Tibial artery (tissue), 4 donors: ENCODE results near the gene MMD2.

Source experiments
- DNase-seq, 2 donors: peaks; one replicate each; pipeline ENCODE4 v3.0.0-alpha.2; 2019
- H3K27ac ChIP-seq, 2 donors: fragments of 200-600 bp; sonication (generic) in 1 of 2; 1 replicate in 1 of 2; 2 replicates in 1 of 2; pipeline ENCODE4 v1.5.1; 2018 to 2019; ENCODE audit warnings: mild to moderate bottlenecking in 1 of 2
- H3K27me3 ChIP-seq, 2 donors: fragments of 200-600 bp; sonication (generic) in 1 of 2; one replicate each; pipeline versions ENCODE4 v1.5.1 to v1.6.0; 2016 to 2019
- H3K36me3 ChIP-seq, 3 donors: fragments of 200-600 bp; sonication (generic) in 2 of 3; one replicate each; pipeline ENCODE4 v1.5.1; 2016 to 2019; ENCODE audit warnings: mild to moderate bottlenecking in 2 of 3
- H3K4me1 ChIP-seq, 4 donors: fragments of 200-600 bp; sonication (generic) in 2 of 4; 1 replicate in 3 of 4; 2 replicates in 1 of 4; pipeline ENCODE4 v1.5.1; 2016 to 2019
- H3K4me3 ChIP-seq, 2 donors: fragments of 200-600 bp; sonication (generic) in 1 of 2; 1 replicate in 1 of 2; 2 replicates in 1 of 2; pipeline ENCODE4 v1.5.1; 2018 to 2019; ENCODE audit warnings: mild to moderate bottlenecking in 2 of 2
- H3K9me3 ChIP-seq, 3 donors: fragments of 200-600 bp; sonication (generic) in 1 of 3; one replicate each; pipeline ENCODE4 v1.5.1; 2016 to 2019
- intact Hi-C: fragments of 100-400 bp; cut with DNase I; formaldehyde crosslinking; loops from one replicate; pipeline ENCODE4 v1.15.0; 2023; ENCODE audit warnings: low total_unique reads
- TF ChIP-seq, protein P1 (sequence below), 2 experiments: fragments of 200-600 bp in 1 of 2; fragments of 450-650 bp in 1 of 2; IDR thresholded peaks; one replicate each; pipeline ENCODE4 v1.5.1; 2017 to 2019; ENCODE audit warnings: antibody characterized with exemption in 2 of 2, mild to moderate bottlenecking in 1 of 2, moderate library complexity in 1 of 2

Gene MMD2

DNA sequence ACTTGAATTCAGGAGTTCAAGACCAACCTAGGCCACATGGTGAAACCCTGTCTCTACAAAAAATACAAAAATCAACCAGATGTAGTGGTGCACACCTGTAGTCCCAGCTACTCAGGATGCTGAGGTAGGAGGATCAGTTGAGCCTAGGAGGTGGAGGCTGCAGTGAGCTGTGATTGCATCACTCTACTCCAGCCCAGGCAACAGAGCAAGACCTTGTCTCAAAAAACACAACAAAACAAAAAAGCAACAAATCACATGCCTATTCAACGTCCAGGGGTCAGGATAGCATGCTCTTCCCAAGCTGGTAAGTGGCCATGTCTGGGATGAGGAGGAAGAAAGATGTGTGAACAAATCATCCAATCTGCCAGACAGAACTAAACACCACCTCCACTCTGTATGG lies 69.3 kb downstream of the MMD2 start:
- no peaks in the 10 kb centered on the region for H3K4me1 ChIP-seq
- H3K36me3 ChIP-seq: no peaks in the 10 kb centered on the region
- H3K27me3 ChIP-seq: peaks cover 0 to 2% of the 10 kb centered on the region in 2 donors
- TF ChIP-seq, protein P1, sequence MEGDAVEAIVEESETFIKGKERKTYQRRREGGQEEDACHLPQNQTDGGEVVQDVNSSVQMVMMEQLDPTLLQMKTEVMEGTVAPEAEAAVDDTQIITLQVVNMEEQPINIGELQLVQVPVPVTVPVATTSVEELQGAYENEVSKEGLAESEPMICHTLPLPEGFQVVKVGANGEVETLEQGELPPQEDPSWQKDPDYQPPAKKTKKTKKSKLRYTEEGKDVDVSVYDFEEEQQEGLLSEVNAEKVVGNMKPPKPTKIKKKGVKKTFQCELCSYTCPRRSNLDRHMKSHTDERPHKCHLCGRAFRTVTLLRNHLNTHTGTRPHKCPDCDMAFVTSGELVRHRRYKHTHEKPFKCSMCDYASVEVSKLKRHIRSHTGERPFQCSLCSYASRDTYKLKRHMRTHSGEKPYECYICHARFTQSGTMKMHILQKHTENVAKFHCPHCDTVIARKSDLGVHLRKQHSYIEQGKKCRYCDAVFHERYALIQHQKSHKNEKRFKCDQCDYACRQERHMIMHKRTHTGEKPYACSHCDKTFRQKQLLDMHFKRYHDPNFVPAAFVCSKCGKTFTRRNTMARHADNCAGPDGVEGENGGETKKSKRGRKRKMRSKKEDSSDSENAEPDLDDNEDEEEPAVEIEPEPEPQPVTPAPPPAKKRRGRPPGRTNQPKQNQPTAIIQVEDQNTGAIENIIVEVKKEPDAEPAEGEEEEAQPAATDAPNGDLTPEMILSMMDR (IDR thresholded peaks at IDR 0.05): no peak
- no peaks in the 10 kb centered on the region for H3K9me3 ChIP-seq
- intact Hi-C loops: no loop called here
- H3K27ac ChIP-seq: no peak overlapping the region
- no peak overlapping the region for H3K4me3 ChIP-seq
- DNase-seq: no peak

DNA sequence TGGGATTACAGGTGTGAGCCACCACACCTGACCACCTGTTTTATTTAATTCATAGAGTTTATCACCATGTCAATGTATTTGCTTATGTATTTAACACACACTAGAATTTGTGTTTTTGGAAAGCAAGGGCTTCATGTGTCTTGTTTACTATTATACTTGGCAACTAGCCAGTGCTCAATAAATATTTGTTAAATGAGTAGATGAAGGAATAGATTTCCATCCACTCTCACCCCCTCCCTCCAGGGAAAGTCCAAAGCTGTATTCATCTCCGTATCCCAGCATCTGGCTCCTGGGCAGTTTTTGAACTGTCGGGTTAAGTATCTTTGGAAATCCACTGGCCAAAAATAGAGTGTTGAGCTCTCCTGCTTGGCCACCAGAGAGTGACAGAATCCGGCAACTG lies 70.8 kb downstream of the MMD2 start:
- Histone ChIP-seq H3K27me3 (peaks cover 0 to 2% of the 10 kb centered on the region in 2 donors), H3K4me3 (no peak overlapping the region), H3K4me1 (peaks cover 0 to 10% (median 2%) of the 10 kb centered on the region in 4 donors), H3K27ac (no peak overlapping the region), H3K36me3 (no peaks in the 10 kb centered on the region), H3K9me3 (no peaks in the 10 kb centered on the region)
- intact Hi-C loops: no loop called here
- TF ChIP-seq, protein P1 (IDR thresholded peaks at IDR 0.05): no peak
- DNase-seq: no peak

DNA sequence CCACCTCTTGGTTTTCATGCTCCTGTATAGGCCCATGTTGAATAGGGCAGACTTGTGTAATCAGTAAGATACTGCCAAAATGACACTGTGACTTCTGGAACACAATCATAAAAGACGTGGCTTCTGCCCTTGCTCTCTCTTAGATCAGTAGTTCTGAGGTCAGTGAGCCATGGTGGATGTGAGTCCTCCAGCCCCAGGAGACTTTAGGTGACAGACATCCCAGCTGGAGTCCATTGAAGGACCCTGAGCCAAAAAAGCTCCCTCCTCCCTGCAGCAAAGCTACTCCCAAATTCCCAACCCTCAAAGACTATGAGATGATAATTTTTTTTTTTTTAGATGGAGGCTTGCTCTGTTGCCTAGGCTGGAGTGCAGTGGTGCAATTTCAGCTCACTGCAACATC lies 72.3 kb downstream of the MMD2 start:
- Histone ChIP-seq H3K27me3 (peaks cover 0 to 2% of the 10 kb centered on the region in 2 donors), H3K36me3 (no peaks in the 10 kb centered on the region), H3K4me1 (peaks cover 0 to 22% (median 13%) of the 10 kb centered on the region in 4 donors), H3K27ac (no peak overlapping the region), H3K4me3 (no peak overlapping the region), H3K9me3 (no peaks in the 10 kb centered on the region)
- TF ChIP-seq, protein P1 (IDR thresholded peaks at IDR 0.05): no peak
- intact Hi-C loops: no loop called here
- no peak for DNase-seq

DNA sequence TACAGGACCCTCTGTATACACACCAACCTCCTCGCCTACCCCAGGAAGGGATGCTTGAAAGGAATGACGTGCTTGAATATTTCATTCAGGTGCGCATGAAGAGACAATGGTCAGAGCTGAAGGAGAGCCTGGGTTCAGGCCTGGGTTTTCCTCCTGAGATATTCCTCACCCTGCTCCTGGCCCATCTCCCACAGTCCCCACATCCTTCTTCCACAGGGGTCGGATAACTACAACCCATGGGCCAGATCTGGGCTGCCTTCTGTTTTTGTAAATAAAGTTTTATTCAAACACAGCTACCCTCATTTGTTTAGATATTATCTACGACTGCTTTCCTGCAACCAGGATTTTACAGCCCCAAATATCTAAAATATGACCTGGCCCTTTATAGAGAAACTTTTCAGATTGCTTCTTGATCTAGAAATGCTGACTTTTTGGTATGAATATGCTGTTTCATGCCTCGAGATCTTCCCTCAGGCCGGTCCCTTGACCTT lies 73.6 kb downstream of the MMD2 start:
- Histone ChIP-seq H3K36me3 (no peaks in the 10 kb centered on the region), H3K27ac (no peak overlapping the region), H3K4me1 (peaks cover 0 to 22% (median 14%) of the 10 kb centered on the region in 4 donors), H3K4me3 (no peak overlapping the region), H3K27me3 (peaks cover 0 to 2% of the 10 kb centered on the region in 2 donors), H3K9me3 (no peaks in the 10 kb centered on the region)
- TF ChIP-seq, protein P1 (IDR thresholded peaks at IDR 0.05): no peak
- intact Hi-C loops: no loop called here
- no peak for DNase-seq

DNA sequence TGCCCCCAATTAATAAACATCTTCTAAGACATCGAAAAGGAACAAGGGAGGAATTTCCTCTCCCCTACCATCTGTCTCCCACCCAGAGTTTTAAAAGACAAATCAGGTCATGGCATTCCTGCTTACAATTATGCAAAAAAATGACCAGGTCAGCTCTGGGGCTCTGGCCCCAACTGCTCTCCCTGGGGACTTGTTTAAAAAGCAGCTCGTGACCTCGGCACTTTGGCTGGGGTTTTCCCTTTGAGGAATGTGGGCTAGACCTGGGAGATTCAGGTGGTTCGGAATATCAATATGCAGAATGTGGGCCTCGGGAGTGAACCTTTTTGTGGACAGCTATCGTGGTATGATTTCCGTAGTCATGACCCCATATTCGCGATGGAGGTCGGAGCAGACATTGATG lies 74.8 kb downstream of the MMD2 start:
- TF ChIP-seq, protein P1 (IDR thresholded peaks at IDR 0.05): no peak
- intact Hi-C loops: loop anchor here (5.0 kb wide), 2 partner anchors 52 to 87 kb away; no protein-coding TSS in a partner anchor

More for the DNA sequence above, 74.8 kb downstream of the MMD2 start:
- Histone ChIP-seq H3K27me3 (no peaks in the 10 kb centered on the region), H3K27ac (no peak overlapping the region), H3K36me3 (no peaks in the 10 kb centered on the region), H3K4me1 (peaks cover 0 to 26% (median 14%) of the 10 kb centered on the region in 4 donors), H3K9me3 (no peaks in the 10 kb centered on the region), H3K4me3 (no peak overlapping the region)
- DNase-seq: no peak
